Endometrium (tissue), 2 donors: ENCODE data around the gene AGBL4.

ENCODE experiments used
- FAIRE-seq: peaks from 2 replicates; lab custom pipeline; 2012; peaks lifted over from hg19 to GRCh38; lab: Jason Lieb, UNC
- donor health status: control.
- donor health status: control.

AGBL4 gene

DNA sequence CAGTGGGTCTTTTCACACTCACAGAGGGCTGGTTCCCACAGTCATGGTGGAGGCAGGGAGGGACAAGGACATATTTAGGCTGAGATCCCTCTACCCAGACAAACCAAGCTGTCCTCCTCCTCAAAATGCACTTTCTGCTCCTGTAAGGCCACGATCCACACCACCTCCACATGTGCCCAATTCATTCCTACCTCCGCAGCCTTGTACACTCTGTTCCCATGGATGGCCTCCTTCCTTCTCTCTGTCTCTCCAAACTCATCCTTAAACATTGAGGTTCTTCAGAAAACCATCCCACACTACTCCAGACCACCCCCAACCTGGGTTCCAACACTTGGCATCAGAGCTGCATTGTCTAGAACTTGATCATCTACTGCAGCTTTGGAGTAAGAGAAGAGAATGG is 842.7 kb downstream of the AGBL4 start:
- FAIRE-seq, result no peak

DNA sequence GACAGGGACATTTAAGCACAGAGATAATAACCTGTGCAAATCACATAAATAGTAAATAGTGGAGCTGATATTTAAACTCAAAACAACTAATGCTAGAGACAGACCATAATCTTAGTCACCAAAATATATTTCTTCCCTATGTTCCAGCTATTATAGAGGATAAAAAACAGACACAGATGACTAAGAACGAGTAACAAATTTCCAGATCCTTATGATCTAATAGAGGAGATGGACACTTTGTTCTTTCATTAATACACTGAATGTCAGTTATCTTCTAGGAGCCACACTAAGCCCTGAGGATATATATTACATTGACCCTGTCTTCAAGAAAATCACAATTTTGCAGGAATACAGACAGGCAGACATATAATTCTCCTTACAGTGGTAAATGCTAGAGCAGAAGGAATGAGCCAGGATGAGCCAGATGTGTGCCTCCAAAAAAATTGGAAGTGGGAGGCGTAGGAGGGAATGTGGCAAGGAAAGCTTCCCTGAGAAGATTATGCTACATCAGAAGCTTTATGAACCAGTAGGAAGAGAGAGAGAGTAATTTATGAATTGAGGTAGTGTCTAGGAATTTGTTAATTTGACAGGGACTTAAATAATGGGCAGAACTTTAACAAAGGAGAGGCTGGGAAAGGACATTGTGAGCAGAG is 851.7 kb downstream of the AGBL4 start:
- no peak for FAIRE-seq

DNA sequence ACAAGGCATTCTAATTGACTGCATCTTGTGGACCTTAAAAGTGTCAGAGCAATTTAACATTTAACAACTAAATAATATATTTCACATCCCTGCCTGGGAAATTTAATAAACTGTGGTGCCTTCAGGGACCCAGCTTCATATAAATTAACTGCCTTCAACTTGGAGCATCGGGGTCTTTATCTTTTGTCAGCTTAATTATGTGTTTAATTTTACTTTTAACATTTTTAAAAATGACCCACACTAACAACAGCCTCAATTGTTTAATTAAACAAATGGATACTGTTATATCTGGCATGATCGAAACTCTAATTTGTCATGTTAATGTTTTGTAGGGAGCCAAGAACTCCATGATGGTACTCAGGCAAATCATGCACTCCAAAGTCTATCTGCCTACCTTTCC is 857.7 kb downstream of the AGBL4 start:
- no peak for FAIRE-seq

DNA sequence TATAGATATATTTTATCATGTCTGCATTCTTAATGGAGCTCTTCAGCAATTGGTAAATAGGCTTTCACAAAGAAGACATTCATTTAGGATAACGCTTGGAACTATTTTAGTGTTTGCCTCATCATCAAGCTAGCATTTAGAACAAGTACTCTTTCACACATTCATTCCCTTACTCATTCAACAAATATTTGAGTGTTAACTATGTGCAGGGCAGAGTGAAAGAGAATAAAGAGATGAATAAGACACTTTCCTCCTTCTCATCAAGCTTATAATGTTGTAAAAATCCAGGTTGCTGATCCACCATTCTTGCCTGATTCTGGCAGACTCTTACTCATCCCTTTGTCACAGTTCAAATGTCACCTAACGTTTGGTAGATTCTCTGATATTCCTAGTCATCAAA is 860.7 kb downstream of the AGBL4 start:
- FAIRE-seq, result no peak

DNA sequence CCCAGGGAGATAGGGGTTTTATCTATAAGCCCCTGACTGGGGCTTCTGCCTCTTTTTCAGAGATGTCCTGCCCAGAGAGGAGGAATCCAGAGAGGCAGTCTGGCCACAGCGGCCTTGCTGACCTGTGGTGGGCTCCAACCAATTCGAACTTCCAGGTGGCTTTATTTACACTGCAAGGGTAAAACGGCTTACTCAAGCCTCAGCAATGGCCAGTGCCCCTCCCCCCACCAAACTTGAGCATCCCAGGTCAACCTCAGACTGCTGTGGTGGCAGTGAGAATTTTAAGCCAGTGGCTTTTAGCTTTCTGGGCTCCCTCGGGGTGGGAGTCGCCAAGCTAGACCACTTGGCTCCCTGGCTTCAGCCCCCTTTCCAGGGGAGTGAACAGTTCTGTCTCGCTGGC is 863.1 kb downstream of the AGBL4 start:
- FAIRE-seq, result no peak

DNA sequence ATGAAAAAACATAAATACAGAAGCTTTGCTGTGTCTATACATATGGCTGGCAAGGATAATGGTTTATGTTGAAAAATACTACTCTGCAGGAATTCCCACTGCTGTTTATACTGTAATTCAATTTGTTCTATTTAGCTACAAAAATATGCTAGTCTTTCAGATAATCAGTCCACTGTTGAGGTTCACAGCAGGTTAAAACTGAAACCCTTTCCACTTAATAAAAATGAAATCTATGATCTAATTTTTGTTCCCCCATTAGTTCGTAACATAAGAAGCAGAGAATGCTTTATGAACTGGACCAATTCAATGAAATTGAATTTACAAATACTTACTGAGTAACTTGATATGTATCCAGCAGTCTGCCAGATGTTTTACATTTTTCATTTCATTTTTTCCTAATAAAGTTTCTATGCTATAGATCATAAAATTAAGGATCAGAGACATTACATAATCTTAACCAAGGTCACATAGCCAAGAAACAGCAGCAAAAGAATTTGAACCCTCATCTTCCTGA is 887.0 kb downstream of the AGBL4 start:
- FAIRE-seq, result no peak

DNA sequence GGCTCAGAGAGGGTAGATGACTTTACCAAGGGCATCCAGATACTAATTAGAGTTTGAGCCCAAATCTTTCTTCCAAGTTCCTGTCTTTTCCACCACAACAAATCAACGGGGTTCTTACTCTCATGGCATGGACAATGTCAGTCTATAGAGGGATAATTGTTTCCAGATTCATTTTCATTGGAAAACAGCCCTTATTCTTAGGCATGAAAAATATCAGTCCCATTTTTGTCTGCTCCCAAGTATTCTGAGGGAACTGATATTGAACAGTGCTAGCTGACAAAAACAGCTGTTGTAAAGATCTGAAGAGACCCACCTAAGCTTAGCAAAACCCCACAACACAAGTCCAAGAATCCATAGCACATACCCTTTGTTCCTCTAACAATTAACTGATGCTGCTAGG is 898.0 kb downstream of the AGBL4 start:
- no peak for FAIRE-seq

DNA sequence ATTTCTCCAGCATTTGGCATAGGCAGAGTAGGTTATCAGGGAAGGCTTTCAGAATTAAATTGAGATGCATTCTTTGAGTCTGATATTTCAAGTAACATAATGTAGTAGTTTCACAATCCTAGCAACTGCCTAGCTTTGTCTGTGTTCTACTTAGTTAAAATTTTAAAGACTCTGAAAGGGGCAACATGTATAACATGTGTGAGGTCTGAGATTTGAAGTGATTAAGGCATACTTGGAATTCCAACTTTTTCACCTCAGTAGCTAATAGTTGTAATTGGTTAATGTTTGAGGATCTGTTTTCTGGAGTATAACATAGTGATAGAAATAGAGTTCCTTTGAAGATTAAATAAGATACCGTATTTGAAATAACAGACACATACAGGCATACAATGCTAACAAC is 911.8 kb downstream of the AGBL4 start:
- FAIRE-seq, result no peak

DNA sequence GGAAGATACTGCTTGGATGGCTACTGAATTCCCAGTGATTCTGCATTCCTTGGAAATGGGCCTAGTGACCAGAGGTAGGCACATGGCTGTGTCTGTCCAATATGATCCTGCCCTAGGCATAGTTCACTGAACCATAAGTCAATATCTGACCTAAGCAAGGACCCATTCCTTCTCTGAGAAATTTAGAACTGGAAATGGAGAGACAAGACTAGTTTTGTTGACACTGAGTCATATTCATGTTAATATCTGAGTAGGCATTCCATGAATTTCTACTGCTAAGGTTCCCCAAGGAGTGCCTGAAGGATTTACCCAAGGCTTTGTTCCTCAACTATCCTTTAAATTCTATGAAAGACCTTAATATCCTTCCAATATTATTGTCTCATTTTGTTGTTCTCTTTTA is 917.3 kb downstream of the AGBL4 start:
- FAIRE-seq, result no peak

DNA sequence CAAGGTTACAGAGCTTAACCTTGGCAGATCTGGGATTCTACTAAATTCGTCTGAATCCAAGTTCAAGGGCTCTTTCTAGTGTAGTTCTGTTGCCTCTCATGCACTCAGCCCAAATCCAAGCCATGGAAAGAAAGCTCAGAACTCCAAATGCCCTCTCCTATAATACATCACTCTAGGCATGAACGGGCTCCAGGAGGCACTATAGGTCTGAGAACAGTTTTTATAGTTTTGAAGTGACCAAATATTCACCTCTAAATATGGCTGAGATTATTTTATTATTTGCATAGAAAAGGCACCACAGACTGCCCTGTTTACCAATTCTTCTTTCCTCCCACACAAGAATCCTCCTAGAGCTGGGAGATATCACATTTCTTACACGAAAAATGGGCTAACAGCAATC is 919.2 kb downstream of the AGBL4 start:
- no peak for FAIRE-seq

DNA sequence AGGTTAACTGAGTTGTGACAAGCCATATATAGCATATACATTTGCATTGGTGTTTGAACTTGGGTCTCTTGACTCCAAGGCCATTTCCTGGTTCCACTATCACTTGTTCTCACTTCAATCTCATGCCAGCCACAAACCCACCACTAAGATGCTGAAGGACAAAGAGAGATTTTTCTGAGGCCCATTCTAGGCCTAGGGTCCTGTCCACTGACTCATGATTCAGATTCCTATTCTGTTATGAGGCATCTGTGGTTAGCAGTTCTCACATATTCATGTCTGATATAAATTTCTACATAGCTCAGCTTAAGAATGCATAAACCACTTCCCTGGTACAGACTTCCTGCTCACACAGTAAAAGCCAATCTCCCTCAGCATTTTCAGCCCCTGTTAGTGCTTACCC is 921.0 kb downstream of the AGBL4 start:
- FAIRE-seq, result no peak

DNA sequence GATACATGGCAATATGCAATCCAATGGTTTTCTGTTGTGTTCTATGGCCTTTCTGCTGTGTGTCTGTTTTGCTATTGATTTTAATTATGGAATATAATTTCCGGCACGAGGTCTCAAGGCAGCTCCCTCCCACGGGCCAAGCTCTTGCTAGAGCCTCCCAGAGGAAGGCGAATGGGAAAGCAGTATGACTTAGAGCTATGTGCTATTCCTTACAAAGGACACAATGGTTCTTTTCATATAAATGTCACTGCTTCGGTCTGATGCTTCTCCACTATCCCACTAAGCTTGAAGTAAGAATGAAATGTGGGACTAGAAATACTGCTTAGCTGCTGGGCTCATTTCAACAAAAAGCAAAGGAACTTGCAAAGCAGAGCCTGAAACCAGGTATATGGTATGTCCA is 924.9 kb downstream of the AGBL4 start:
- no peak for FAIRE-seq

DNA sequence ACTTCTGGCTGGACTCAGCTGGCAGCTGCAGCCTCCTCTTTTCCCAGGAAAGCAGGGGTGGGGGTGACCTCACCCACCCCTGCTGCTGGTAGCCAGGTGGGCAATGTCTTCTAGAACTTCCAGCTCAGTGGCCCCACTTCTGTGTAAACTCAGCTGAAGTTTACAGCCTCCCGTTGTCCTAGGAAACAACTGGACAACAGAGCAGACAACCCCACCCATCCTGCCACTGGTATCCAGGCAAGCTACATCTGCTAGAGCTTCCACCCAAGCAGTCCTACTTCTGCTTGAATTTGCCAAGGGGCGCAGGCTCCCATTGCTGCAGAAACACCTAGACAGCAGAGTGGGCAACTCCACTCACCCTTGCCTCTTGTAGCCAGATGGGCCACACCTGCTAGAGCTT is 937.4 kb downstream of the AGBL4 start:
- no peak for FAIRE-seq

DNA sequence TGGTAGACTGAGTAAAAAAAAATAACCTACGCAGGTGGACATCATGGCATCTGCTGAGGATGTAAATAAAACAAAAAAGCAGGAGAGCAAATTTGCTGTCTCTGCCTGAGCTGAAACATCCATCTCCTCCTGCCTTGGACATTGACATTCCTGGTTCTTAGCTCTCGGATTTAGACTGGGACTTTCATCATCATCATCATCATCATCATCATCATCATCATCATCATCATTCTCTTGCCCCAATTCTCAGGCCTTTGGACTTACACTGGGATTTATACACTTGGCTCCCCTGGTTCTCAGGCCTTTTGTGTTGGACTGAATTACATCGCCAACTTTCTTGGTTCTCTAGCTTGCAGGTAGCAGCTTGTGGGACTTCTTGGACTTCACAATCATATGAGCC is 938.7 kb downstream of the AGBL4 start:
- FAIRE-seq, result no peak

DNA sequence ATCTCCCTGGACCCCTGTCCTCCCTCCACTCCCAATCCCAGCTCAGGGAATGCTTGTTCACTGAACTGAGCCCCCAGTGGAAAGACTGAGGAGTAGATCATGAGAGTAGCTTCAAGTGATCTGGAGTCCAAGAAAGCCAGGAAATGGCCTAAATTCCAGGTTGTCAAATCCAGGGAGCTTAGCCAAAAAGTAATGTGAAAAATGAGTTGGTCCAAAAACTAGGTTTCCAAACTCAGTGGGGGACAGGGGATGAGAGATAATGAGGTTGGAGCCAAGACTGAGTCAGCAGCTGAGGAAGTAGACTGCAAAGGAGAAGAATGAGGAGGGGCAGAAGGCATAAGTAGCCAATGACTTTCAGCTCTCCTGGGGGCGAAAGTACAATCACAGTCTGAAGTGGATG is 963.0 kb downstream of the AGBL4 start:
- no peak for FAIRE-seq

DNA sequence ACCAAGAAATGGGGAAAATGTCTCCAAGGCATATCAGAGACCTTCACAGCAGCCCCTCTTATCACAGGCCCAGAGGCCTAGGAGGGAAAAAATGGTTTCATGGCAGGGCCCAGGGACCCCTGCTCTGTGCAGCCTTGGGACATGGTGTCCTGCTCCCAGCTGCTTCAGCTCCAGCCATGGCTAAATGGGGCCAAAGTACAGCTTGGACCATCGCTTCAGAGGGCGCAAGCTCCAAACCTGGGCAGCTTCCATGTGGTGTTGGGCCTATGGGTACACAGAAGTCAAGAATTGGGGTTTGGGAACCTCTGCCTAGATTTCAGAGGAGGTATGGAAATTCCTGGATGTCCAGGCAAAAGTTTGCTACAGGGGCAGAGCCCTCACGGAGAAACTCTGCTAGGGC is 964.7 kb downstream of the AGBL4 start:
- FAIRE-seq, result no peak

DNA sequence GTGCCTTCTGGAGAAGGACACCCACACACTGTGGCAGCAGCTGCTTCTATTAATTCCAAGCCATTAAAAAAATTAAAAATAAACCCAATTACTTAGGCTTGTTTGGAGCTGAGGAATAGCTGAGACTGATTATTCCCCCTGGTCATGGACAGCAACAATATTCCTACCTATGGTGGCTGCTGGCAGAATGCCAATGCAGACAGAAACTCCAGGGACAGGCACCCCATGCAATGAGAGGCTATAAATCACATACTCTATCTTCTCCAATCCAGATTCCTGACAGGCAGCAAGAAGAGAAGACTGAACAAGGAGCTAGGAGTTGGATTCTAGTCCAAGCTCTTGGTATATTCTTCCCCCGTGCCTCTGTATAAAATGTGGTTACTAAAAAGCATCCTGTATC is 971.7 kb downstream of the AGBL4 start:
- no peak for FAIRE-seq

DNA sequence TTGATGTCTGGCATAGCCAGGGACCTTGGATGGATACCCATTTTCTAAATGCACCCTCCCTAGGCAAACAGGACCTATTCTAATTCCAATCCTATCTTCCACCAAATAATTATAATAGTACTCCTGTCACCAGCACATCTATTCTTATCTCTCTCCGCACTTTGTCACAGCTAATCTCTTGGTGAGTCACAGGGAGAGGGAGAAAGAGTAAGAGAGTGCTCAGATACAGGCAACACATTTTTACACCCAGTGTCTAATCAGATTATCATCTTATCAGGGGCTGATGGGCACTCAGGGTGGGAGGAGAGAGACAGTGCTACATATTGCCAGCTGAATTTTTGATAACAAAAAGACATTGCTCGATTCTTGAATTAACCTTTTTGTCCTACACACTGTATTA is 972.1 kb downstream of the AGBL4 start:
- no peak for FAIRE-seq

DNA sequence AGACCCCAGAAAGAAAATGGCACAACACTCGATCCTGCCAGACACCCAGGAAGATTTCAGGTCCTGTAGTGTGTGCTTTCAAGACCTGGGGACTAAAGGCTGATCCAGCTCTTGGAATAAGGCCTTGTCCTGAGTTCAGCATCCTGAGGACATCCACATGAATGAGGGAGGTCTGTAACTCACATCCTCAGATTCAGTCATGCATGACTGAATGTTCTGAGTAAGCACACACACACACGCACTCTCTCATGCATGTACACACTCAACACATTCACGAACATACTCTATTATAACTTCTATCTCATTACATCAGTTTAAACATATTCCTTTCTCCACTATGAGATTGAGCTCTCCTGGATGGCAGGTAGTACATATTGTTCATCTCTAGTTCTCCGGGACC is 973.7 kb downstream of the AGBL4 start:
- no peak for FAIRE-seq

DNA sequence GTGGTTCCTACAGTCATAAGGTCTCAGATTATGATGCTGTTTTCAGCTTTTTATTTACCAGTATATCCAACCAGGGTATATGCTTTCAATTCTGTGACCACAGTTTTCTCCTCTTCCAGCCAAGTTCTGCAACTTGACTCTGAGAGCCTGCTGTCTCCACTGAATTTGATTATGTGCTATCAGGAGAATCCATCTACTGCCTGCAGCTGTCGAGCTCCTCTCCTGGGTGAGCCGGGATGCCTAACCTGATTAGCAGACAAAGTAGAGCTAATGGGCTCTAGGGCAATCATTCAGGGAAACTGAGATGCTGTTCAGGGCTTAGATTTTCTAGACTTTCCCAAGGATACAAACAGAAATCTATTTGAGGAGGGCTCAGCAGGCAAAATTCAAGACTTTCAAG is 975.6 kb downstream of the AGBL4 start:
- FAIRE-seq, result no peak

DNA sequence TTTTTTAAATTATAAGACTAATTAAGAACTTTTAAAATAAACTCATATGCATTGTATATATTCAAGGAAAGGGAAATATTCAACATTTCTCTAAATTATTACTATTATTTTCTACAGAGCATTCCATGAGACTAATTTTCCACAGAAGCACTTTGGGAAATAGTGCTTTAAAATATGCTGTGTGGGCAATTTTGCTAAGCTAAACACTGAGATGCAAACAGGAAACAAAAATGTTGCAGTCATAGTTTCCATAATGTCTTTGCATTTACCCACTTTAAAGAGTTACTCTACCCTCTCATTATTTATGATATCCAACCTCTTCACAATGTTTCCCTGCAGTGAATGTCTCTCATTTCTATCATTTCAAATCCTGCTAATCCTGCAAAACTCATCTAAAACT is 977.4 kb downstream of the AGBL4 start:
- FAIRE-seq, result no peak

DNA sequence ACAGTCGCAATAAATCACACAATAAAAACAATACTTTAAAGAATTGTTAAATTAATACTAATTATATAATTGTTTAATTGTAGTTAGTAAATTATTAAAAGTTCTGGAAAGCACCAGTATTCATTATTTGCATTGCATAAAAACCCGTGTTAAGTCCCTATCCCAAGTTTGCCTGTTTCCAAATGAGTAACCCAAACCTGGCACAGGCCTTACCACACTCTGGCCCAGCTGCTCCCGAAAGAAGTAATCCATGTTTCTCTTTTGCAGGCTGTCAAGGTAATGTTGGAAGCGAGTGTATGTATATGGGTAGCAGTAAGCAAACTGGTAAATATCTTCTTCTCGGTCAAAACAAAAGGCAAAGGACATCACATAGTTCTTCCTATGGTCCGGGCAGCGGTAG is 978.4 kb downstream of the AGBL4 start:
- no peak for FAIRE-seq

DNA sequence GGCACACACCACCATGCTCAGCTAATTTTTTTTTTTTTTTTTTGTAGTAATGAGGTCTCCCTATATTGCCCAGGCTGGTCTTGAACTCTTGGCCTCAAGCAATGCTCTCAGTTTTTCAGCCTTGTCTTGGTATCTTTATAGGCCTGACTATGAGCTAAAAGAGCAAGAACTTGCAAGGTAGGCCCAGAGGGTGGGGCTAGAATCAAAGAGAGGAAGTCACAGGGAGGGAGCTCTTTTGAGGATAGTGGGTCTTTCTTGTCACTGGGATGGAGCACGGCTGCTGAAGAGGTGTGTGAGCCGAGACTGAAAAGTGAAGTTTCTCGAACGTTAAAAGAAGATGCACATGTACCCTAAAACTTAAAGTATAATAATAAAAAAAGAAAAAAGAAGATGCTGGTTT is 987.1 kb downstream of the AGBL4 start:
- FAIRE-seq, result no peak

DNA sequence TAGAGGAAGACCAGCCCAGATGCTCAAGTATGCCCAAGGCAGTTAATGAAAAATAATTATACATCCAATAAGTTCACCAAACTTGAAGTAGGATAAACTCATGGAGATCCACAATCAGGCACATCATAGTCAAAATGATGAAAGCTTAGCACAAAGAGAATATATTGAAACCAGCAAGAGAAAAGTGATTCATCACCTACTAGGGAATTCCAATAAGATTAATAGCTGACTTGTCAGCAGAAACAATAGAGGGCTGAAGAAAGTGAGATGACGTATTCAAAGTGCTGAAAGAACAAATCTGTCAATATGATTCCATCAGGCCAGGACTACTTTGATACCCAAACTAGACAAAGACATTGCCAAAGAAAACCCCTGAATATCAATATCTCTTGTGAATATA is 995.4 kb downstream of the AGBL4 start:
- no peak for FAIRE-seq
